ENCODE data around the gene BRD4.

BRD4 gene

GRCh38 chr19:15253513-15253912, 78.8 kb downstream of the BRD4 start:
- H3K4me1 ChIP-seq (ENCODE audit: control insufficient read depth in 2 of 2, insufficient read depth in 1 of 2, low read depth in 1 of 2, low read length in 2 of 2), result peaks cover 0 to 26% of the 10 kb centered on the region in 2 donors
- no peak overlapping the region for H2BK120ac ChIP-seq (ENCODE audit: low read depth, low read length)
- H3K18ac ChIP-seq (ENCODE audit: low read length), result no peak overlapping the region
- peaks cover 16% of the 10 kb centered on the region for H3K79me1 ChIP-seq (ENCODE audit: low read depth, low read length)
- H3K23ac ChIP-seq (ENCODE audit: low read depth, low read length, poor library complexity), result no peak overlapping the region
- no CpG with 5 or more reads among the region's 15 CpGs for WGBS, 2 donors (ENCODE audit: extremely low coverage in 2 of 2, insufficient read length in 2 of 2, insufficient replicate concordance in 1 of 2)
- no peak overlapping the region for H3K14ac ChIP-seq (ENCODE audit: low read length)
- H2AFZ ChIP-seq (ENCODE audit: low read length), result no peak overlapping the region
- H3K4ac ChIP-seq (ENCODE audit: low read length), result no peak overlapping the region
- peaks cover 73 to 98% of the 10 kb centered on the region in 2 donors for H3K36me3 ChIP-seq (replicated peaks in 1 of 2; ENCODE audit: control insufficient read depth in 2 of 2, insufficient read depth in 2 of 2, low read length in 2 of 2)
- no peak overlapping the region for H2AK5ac ChIP-seq (ENCODE audit: low read depth, low read length)
- no peak overlapping the region for H2BK5ac ChIP-seq (ENCODE audit: low read length)
- peak overlapping the region in 1 of 2 donors; percentile 10 for H3K4me3 ChIP-seq (ENCODE audit: low read length in 2 of 2)
- H3K9ac ChIP-seq (ENCODE audit: low read depth, low read length, poor library complexity), result peak overlapping the region; percentile 26
- no peak overlapping the region for H3K27ac ChIP-seq (replicated peaks; ENCODE audit: low read length)
- H3K4me2 ChIP-seq (ENCODE audit: insufficient read depth, low read length, poor library complexity, severe bottlenecking), result no peak overlapping the region
- no peaks in the 10 kb centered on the region for H3K27me3 ChIP-seq (ENCODE audit: control insufficient read depth in 3 of 3, insufficient read depth in 3 of 3, low read depth in 1 of 3, low read length in 3 of 3)
- H4K8ac ChIP-seq (ENCODE audit: low read depth, low read length), result no peak overlapping the region
- H3K9me3 ChIP-seq (replicated peaks in 1 of 2; ENCODE audit: control insufficient read depth in 2 of 2, insufficient read depth in 1 of 2, low read depth in 1 of 2, low read length in 2 of 2), result no peaks in the 10 kb centered on the region
- H4K91ac ChIP-seq (ENCODE audit: low read depth, low read length, poor library complexity), result peak overlapping the region; percentile 8
- DNase-seq (ENCODE audit: low spot score), result no peak
- H2BK12ac ChIP-seq (ENCODE audit: low read length), result no peak overlapping the region
- no peak overlapping the region for H2BK15ac ChIP-seq (ENCODE audit: low read length)

DNA sequence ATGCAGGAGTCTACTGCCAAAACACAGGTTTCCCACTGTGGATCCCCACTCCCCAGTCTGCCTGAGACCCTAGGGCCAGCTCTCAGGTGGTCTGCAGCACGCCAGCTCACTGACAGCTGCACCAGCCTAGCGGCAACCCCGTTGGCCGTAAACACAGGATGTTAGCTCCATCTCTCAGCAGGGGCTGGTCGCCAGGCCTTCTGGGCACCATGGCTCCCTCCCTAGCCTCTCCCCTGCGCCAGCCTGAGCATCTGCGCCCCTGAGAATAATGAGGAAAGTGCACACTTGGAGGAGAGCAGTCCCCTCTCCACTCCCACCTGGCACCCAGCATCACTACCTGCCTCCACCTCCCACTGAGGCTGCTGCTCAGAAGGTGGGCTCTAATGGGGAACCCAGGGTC, 79.3 kb downstream of the BRD4 start:
- Histone ChIP-seq H3K4me1 (ENCODE audit: control insufficient read depth in 2 of 2, insufficient read depth in 1 of 2, low read depth in 1 of 2, low read length in 2 of 2) (peaks cover 0 to 26% of the 10 kb centered on the region in 2 donors), H3K23ac (ENCODE audit: low read depth, low read length, poor library complexity) (no peak overlapping the region), H2BK5ac (ENCODE audit: low read length) (no peak overlapping the region), H3K27ac (replicated peaks; ENCODE audit: low read length) (no peak overlapping the region), H2BK15ac (ENCODE audit: low read length) (no peak overlapping the region), H3K9me3 (replicated peaks in 1 of 2; ENCODE audit: control insufficient read depth in 2 of 2, insufficient read depth in 1 of 2, low read depth in 1 of 2, low read length in 2 of 2) (no peaks in the 10 kb centered on the region), H4K91ac (ENCODE audit: low read depth, low read length, poor library complexity) (no peak overlapping the region), H3K4me2 (ENCODE audit: insufficient read depth, low read length, poor library complexity, severe bottlenecking) (no peak overlapping the region), H2AFZ (ENCODE audit: low read length) (no peak overlapping the region), H3K9ac (ENCODE audit: low read depth, low read length, poor library complexity) (peak overlapping the region; percentile 24), H3K4ac (ENCODE audit: low read length) (no peak overlapping the region), H3K36me3 (replicated peaks in 1 of 2; ENCODE audit: control insufficient read depth in 2 of 2, insufficient read depth in 2 of 2, low read length in 2 of 2) (peaks cover 70 to 98% of the 10 kb centered on the region in 2 donors), H3K14ac (ENCODE audit: low read length) (no peak overlapping the region), H2BK12ac (ENCODE audit: low read length) (no peak overlapping the region), H3K79me1 (ENCODE audit: low read depth, low read length) (peaks cover 16% of the 10 kb centered on the region), H4K8ac (ENCODE audit: low read depth, low read length) (no peak overlapping the region), H3K18ac (ENCODE audit: low read length) (no peak overlapping the region), H3K27me3 (ENCODE audit: control insufficient read depth in 3 of 3, insufficient read depth in 3 of 3, low read depth in 1 of 3, low read length in 3 of 3) (no peaks in the 10 kb centered on the region), H2AK5ac (ENCODE audit: low read depth, low read length) (no peak overlapping the region), H2BK120ac (ENCODE audit: low read depth, low read length) (no peak overlapping the region), H3K4me3 (ENCODE audit: low read length in 2 of 2) (peak overlapping the region in 1 of 2 donors; percentile 10)
- no CpG with 5 or more reads among the region's 7 CpGs for WGBS, 2 donors (ENCODE audit: extremely low coverage in 2 of 2, insufficient read length in 2 of 2, insufficient replicate concordance in 1 of 2)
- DNase-seq (ENCODE audit: low spot score), result no peak

DNA sequence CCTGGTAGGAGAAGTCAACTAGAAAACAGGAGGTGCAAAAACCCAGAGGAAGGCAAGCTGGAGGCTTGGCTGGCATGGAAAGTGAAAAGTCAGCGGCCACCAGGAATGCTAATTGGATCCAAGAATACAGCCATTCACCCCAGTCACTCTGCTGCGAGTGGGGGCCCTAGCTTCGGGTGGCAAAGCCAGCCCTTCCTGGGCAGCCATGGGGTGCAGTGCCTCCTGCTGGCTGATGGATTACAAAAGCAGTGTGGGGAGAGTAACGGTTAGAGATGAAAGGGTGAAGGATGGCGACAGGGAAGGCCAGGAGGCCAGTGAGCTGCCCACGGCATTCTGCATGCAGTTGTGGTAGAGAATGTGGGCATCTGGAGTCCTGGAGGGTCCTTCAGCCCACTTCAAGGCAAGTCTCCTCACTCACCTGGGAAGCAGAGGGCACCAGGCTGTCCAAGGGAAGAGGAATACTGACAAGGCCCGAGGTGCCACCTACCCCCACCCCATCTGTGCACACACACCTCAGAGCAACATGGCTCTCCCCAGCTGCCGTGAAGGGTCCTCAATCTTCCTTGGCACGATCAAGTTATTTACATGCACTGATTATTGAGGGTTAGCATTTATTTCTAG, 79.8 kb downstream of the BRD4 start:
- Histone ChIP-seq H3K9ac (ENCODE audit: low read depth, low read length, poor library complexity) (no peak overlapping the region), H4K8ac (ENCODE audit: low read depth, low read length) (no peak overlapping the region), H2BK12ac (ENCODE audit: low read length) (no peak overlapping the region), H3K18ac (ENCODE audit: low read length) (no peak overlapping the region), H3K9me3 (replicated peaks in 1 of 2; ENCODE audit: control insufficient read depth in 2 of 2, insufficient read depth in 1 of 2, low read depth in 1 of 2, low read length in 2 of 2) (no peaks in the 10 kb centered on the region), H4K91ac (ENCODE audit: low read depth, low read length, poor library complexity) (no peak overlapping the region), H3K4me3 (ENCODE audit: low read length in 2 of 2) (no peak overlapping the region), H3K23ac (ENCODE audit: low read depth, low read length, poor library complexity) (no peak overlapping the region), H3K36me3 (replicated peaks in 1 of 2; ENCODE audit: control insufficient read depth in 2 of 2, insufficient read depth in 2 of 2, low read length in 2 of 2) (peaks cover 67 to 98% of the 10 kb centered on the region in 2 donors), H3K14ac (ENCODE audit: low read length) (no peak overlapping the region), H3K4ac (ENCODE audit: low read length) (no peak overlapping the region), H2BK5ac (ENCODE audit: low read length) (no peak overlapping the region), H3K79me1 (ENCODE audit: low read depth, low read length) (peaks cover 16% of the 10 kb centered on the region), H2AFZ (ENCODE audit: low read length) (no peak overlapping the region), H3K4me2 (ENCODE audit: insufficient read depth, low read length, poor library complexity, severe bottlenecking) (no peak overlapping the region), H2AK5ac (ENCODE audit: low read depth, low read length) (no peak overlapping the region), H3K27ac (replicated peaks; ENCODE audit: low read length) (peak overlapping the region; percentile 24), H2BK120ac (ENCODE audit: low read depth, low read length) (no peak overlapping the region), H3K4me1 (ENCODE audit: control insufficient read depth in 2 of 2, insufficient read depth in 1 of 2, low read depth in 1 of 2, low read length in 2 of 2) (peaks cover 0 to 26% of the 10 kb centered on the region in 2 donors), H3K27me3 (ENCODE audit: control insufficient read depth in 3 of 3, insufficient read depth in 3 of 3, low read depth in 1 of 3, low read length in 3 of 3) (no peaks in the 10 kb centered on the region), H2BK15ac (ENCODE audit: low read length) (no peak overlapping the region)
- no CpG with 5 or more reads among the region's 9 CpGs for WGBS, 2 donors (ENCODE audit: extremely low coverage in 2 of 2, insufficient read length in 2 of 2, insufficient replicate concordance in 1 of 2)
- DNase-seq (ENCODE audit: low spot score), result no peak

DNA sequence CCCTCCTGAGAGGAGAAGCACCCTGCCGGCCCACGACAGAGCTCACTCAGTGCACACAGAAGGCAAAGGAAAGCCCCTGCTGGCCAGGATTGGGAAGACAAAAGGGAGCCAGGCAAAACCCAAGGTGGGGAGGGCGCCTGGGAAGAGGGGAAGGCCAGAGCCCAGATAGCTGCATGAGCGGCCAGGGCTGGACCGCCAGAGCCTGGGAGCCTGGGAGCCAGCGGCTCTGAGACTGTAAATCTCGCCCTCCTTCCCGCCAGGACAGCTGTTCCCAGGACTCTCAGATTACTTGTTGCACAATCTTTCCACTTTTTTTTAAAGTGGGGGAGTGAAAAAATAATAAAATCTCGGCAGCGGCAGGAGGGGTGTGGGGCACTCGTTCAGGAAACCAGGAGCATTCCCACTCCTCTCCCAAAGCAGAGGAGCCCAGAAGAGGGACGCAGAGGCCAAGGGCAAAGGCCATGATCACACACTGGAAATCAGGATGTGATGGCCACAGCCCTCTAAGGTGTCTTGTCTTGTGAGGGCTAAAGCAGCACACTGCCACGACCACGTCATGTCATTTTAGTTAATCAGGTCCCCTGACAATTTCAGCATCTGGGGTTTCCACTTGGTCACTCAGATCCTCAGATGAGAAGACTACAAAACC, 80.5 kb downstream of the BRD4 start:
- no CpG with 5 or more reads among the region's 14 CpGs for WGBS, 2 donors (ENCODE audit: extremely low coverage in 2 of 2, insufficient read length in 2 of 2, insufficient replicate concordance in 1 of 2)
- Histone ChIP-seq H3K4me3 (ENCODE audit: low read length in 2 of 2) (no peak overlapping the region), H3K27ac (replicated peaks; ENCODE audit: low read length) (peak overlapping the region; percentile 24), H2AFZ (ENCODE audit: low read length) (no peak overlapping the region), H3K36me3 (replicated peaks in 1 of 2; ENCODE audit: control insufficient read depth in 2 of 2, insufficient read depth in 2 of 2, low read length in 2 of 2) (peaks cover 67 to 98% of the 10 kb centered on the region in 2 donors), H3K9me3 (replicated peaks in 1 of 2; ENCODE audit: control insufficient read depth in 2 of 2, insufficient read depth in 1 of 2, low read depth in 1 of 2, low read length in 2 of 2) (no peaks in the 10 kb centered on the region), H2BK5ac (ENCODE audit: low read length) (no peak overlapping the region), H3K23ac (ENCODE audit: low read depth, low read length, poor library complexity) (no peak overlapping the region), H3K9ac (ENCODE audit: low read depth, low read length, poor library complexity) (peak overlapping the region; percentile 24), H4K8ac (ENCODE audit: low read depth, low read length) (no peak overlapping the region), H3K4ac (ENCODE audit: low read length) (no peak overlapping the region), H3K4me1 (ENCODE audit: control insufficient read depth in 2 of 2, insufficient read depth in 1 of 2, low read depth in 1 of 2, low read length in 2 of 2) (peaks cover 0 to 26% of the 10 kb centered on the region in 2 donors), H3K27me3 (ENCODE audit: control insufficient read depth in 3 of 3, insufficient read depth in 3 of 3, low read depth in 1 of 3, low read length in 3 of 3) (no peaks in the 10 kb centered on the region), H2AK5ac (ENCODE audit: low read depth, low read length) (no peak overlapping the region), H3K14ac (ENCODE audit: low read length) (no peak overlapping the region), H2BK15ac (ENCODE audit: low read length) (no peak overlapping the region), H2BK120ac (ENCODE audit: low read depth, low read length) (no peak overlapping the region), H2BK12ac (ENCODE audit: low read length) (no peak overlapping the region), H3K18ac (ENCODE audit: low read length) (peak overlapping the region; percentile 23), H3K79me1 (ENCODE audit: low read depth, low read length) (peaks cover 14% of the 10 kb centered on the region), H3K4me2 (ENCODE audit: insufficient read depth, low read length, poor library complexity, severe bottlenecking) (no peak overlapping the region), H4K91ac (ENCODE audit: low read depth, low read length, poor library complexity) (no peak overlapping the region)
- peak; percentile 54 for DNase-seq (ENCODE audit: low spot score)
